ENCODE results near the gene HNRNPA1.
"Not testable (repeated sequence)": the region's sequence is repeated elsewhere in the genome, so short reads cannot be mapped to it uniquely, and the experiment has no call there.

Gene HNRNPA1

DNA sequence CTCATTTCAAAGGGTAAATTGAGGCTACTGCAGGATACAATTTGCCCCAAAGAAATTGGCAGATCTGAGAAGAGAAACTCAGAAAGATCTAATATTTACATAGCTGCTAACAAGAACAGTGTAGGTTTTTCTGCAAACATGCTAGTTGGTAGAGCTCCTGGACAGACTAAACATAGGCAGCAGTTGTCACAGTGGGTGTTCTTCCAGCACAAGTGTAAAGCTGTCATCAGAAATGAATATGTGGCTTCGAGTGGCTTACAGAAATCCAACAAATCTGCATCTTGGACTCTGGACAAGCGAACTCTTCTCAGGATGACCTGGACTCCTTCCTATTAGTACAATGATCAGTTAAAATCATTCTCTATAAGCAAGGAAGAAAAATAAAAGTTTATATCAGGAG is 6.5 kb upstream of the HNRNPA1 start:
- Histone ChIP-seq H3K4me1 (ENCODE audit: control insufficient read depth, insufficient read depth, low read length, poor library complexity, severe bottlenecking) (peaks cover 14% of the 10 kb centered on the region), H3K27me3 (replicated peaks; ENCODE audit: control insufficient read depth, insufficient read depth, low read length, poor library complexity, severe bottlenecking) (no peaks in the 10 kb centered on the region), H3K4me3 (ENCODE audit: insufficient read depth, low read depth, low read length, poor library complexity, severe bottlenecking) (no peak overlapping the region), H3K36me3 (ENCODE audit: control insufficient read depth, insufficient read depth, low read length) (peaks cover 9% of the 10 kb centered on the region), H3K27ac (ENCODE audit: insufficient read depth, low read length, poor library complexity, severe bottlenecking) (no peak overlapping the region), H3K9me3 (ENCODE audit: control insufficient read depth, low read length) (no peaks in the 10 kb centered on the region)
- DNase-seq: no peak

DNA sequence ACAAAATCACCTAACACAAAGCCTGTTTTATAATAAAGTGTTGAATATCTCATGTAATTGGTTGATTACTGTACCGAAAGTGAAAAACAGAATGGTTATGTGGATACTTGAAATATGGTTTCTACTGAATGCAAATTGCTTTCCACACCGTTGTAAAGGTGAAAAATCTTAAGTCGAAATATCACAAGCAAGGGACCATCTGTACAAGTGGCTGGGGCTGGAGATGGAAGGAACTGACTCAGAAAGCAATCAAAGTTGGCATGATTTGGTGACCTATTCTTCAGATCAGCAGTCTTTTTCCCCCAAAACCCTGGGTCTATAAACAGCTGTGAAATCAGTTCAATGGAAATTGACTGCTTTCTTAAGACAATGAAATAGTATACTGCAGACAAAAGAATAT is 4.2 kb upstream of the HNRNPA1 start:
- no peak for DNase-seq
- no peak overlapping the region for H3K27ac ChIP-seq (ENCODE audit: insufficient read depth, low read length, poor library complexity, severe bottlenecking)
- H3K9me3 ChIP-seq (ENCODE audit: control insufficient read depth, low read length): no peaks in the 10 kb centered on the region
- H3K4me3 ChIP-seq (ENCODE audit: insufficient read depth, low read depth, low read length, poor library complexity, severe bottlenecking): no peak overlapping the region
- H3K36me3 ChIP-seq (ENCODE audit: control insufficient read depth, insufficient read depth, low read length): peaks cover 10% of the 10 kb centered on the region
- H3K27me3 ChIP-seq (replicated peaks; ENCODE audit: control insufficient read depth, insufficient read depth, low read length, poor library complexity, severe bottlenecking): no peaks in the 10 kb centered on the region
- peaks cover 17% of the 10 kb centered on the region for H3K4me1 ChIP-seq (ENCODE audit: control insufficient read depth, insufficient read depth, low read length, poor library complexity, severe bottlenecking)

DNA sequence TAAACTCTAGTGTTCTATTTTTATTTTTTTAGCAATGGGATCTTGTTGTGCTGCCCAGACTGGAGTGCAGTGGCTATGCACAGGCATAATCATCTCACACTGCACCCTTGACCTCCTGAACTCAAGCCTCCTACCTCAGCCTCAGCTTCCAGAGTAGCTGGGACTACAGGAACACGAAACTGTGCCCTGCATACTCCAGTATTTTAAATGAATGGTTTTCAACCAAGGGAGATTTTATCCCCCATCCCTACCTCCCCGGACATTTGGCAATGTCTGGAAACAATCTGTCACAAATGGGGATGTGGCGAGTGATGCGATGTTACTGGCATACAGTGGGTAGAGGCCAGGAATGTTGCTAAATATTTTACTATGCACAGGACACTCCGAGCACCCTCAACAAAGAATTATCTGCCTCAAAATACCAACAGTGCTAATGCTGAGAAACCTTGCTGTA is 2.7 kb upstream of the HNRNPA1 start:
- H3K9me3 ChIP-seq (ENCODE audit: control insufficient read depth, low read length): no peaks in the 10 kb centered on the region
- H3K36me3 ChIP-seq (ENCODE audit: control insufficient read depth, insufficient read depth, low read length): peaks cover 25% of the 10 kb centered on the region
- no peak for DNase-seq
- H3K4me3 ChIP-seq (ENCODE audit: insufficient read depth, low read depth, low read length, poor library complexity, severe bottlenecking): no peak overlapping the region
- peak overlapping the region; percentile 96 for H3K27ac ChIP-seq (ENCODE audit: insufficient read depth, low read length, poor library complexity, severe bottlenecking)
- no peaks in the 10 kb centered on the region for H3K27me3 ChIP-seq (replicated peaks; ENCODE audit: control insufficient read depth, insufficient read depth, low read length, poor library complexity, severe bottlenecking)
- H3K4me1 ChIP-seq (ENCODE audit: control insufficient read depth, insufficient read depth, low read length, poor library complexity, severe bottlenecking): peaks cover 31% of the 10 kb centered on the region

DNA sequence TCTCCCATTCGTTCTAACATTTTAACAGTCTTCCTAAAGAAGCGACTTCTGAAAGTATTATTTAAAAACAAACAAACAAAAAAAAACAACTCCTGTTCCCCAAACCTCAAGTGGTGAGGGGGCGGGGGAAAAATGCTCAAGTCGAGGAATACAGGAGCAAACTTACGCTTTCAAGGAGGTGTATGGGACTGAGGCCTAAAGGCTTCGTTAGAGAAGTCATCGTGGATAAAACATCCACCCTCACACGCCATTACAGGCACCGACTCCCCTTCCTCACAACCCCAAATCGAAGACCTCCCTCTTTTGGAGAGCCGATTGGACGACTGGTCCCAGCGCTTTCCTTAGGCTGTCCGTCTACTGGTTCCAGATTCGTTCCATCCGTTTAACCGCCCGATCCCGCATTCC is 1.3 kb upstream of the HNRNPA1 start:
- Histone ChIP-seq H3K27me3 (replicated peaks; ENCODE audit: control insufficient read depth, insufficient read depth, low read length, poor library complexity, severe bottlenecking) (no peaks in the 10 kb centered on the region), H3K9me3 (ENCODE audit: control insufficient read depth, low read length) (no peaks in the 10 kb centered on the region), H3K4me3 (ENCODE audit: insufficient read depth, low read depth, low read length, poor library complexity, severe bottlenecking) (peak overlapping the region; percentile 85), H3K36me3 (ENCODE audit: control insufficient read depth, insufficient read depth, low read length) (peaks cover 29% of the 10 kb centered on the region), H3K27ac (ENCODE audit: insufficient read depth, low read length, poor library complexity, severe bottlenecking) (peak overlapping the region; percentile 96), H3K4me1 (ENCODE audit: control insufficient read depth, insufficient read depth, low read length, poor library complexity, severe bottlenecking) (peaks cover 42% of the 10 kb centered on the region)
- no peak for DNase-seq

DNA sequence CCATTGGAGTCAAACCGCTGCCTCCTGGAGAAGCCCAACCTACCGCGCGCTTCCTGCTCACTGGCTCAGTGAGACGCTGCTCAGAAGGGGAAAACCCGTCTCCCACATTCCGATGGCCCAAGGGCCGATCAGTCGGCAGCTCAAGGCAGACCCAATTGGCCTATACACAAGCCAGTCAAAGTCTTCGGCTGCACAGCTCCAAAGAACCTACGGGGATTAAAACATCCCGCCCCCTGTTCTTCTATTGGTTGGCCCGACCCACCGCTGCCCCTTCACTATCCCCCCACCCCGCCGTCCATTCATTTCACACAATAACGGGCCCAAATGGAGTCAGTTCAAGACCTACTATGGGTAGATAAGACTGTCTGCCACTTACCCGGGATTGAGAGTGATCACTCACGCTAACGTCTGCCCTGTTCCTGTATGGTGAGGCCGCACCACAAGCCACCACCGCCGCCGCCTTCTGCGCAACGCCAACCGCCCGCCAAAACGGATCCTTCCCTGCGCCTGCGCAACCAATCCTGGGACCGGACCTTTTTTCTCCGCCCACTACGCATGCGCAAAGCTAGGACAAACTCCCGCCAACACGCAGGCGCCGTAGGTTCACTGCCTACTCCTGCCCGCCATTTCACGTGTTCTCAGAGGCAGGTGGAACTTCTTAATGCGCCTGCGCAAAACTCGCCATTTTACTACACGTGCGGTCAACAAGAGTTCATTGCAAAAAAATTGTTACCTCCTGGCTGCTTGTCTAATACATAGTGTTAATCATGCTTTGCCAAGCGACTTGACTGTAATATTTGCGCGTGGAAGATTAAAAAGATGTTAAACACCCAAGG is 676 bp upstream of the HNRNPA1 start, which contains the start of gene CBX5:
CBX5 (minus strand) TSS at position 491 of the 836 bp plus-strand sequence. CDS start 22,472 bp downstream, outside the sequence.
- Histone ChIP-seq H3K36me3 (ENCODE audit: control insufficient read depth, insufficient read depth, low read length) (peaks cover 32% of the 10 kb centered on the region), H3K27me3 (replicated peaks; ENCODE audit: control insufficient read depth, insufficient read depth, low read length, poor library complexity, severe bottlenecking) (no peaks in the 10 kb centered on the region), H3K9me3 (ENCODE audit: control insufficient read depth, low read length) (no peaks in the 10 kb centered on the region), H3K27ac (ENCODE audit: insufficient read depth, low read length, poor library complexity, severe bottlenecking) (peak within 1 kb of the TSS; percentile 96), H3K4me1 (ENCODE audit: control insufficient read depth, insufficient read depth, low read length, poor library complexity, severe bottlenecking) (peaks cover 42% of the 10 kb centered on the region), H3K4me3 (ENCODE audit: insufficient read depth, low read depth, low read length, poor library complexity, severe bottlenecking) (peak within 1 kb of the TSS; percentile 85)
- DNase-seq: peak; percentile 99 to 100 (median 100)

DNA sequence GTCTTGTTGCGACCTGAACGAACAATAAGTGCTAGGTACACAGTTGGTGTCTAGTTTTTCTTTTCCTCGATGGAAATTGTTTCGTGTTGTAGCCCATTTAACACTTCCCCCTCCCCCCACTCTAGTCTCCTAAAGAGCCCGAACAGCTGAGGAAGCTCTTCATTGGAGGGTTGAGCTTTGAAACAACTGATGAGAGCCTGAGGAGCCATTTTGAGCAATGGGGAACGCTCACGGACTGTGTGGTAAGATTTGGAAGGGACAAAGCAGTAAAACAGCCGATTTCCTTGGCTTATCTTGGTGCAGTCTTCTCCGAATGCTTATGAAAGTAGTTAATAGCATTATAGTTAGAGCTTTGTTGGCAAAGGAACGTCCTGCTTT is 724 bp downstream of the HNRNPA1 start:
- H3K9me3 ChIP-seq (ENCODE audit: control insufficient read depth, low read length); DNase-seq; H3K27me3 ChIP-seq (replicated peaks; ENCODE audit: control insufficient read depth, insufficient read depth, low read length, poor library complexity, severe bottlenecking): not testable (repeated sequence)
- peaks cover 46% of the 10 kb centered on the region for H3K4me1 ChIP-seq (ENCODE audit: control insufficient read depth, insufficient read depth, low read length, poor library complexity, severe bottlenecking)
- peak overlapping the region; percentile 85 for H3K4me3 ChIP-seq (ENCODE audit: insufficient read depth, low read depth, low read length, poor library complexity, severe bottlenecking)
- peak overlapping the region; percentile 96 for H3K27ac ChIP-seq (ENCODE audit: insufficient read depth, low read length, poor library complexity, severe bottlenecking)
- peaks cover 45% of the 10 kb centered on the region for H3K36me3 ChIP-seq (ENCODE audit: control insufficient read depth, insufficient read depth, low read length)

DNA sequence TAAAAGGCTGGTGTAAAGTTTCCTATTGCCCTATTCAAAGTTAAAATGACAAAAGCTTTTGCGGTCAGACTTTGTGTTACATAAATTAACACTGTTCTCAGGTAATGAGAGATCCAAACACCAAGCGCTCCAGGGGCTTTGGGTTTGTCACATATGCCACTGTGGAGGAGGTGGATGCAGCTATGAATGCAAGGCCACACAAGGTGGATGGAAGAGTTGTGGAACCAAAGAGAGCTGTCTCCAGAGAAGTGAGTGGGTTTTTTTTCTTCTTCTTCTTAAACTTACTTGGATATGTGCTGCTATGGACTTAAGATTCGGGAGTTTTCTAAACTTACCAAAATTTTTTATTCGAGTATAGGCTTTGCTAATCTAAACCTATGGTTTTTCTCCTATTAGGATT is 1.2 kb downstream of the HNRNPA1 start:
- peaks cover 46% of the 10 kb centered on the region for H3K4me1 ChIP-seq (ENCODE audit: control insufficient read depth, insufficient read depth, low read length, poor library complexity, severe bottlenecking)
- H3K27me3 ChIP-seq (replicated peaks; ENCODE audit: control insufficient read depth, insufficient read depth, low read length, poor library complexity, severe bottlenecking); H3K9me3 ChIP-seq (ENCODE audit: control insufficient read depth, low read length); DNase-seq: not testable (repeated sequence)
- H3K36me3 ChIP-seq (ENCODE audit: control insufficient read depth, insufficient read depth, low read length): peaks cover 50% of the 10 kb centered on the region
- peak overlapping the region; percentile 96 for H3K27ac ChIP-seq (ENCODE audit: insufficient read depth, low read length, poor library complexity, severe bottlenecking)
- peak overlapping the region; percentile 85 for H3K4me3 ChIP-seq (ENCODE audit: insufficient read depth, low read depth, low read length, poor library complexity, severe bottlenecking)

DNA sequence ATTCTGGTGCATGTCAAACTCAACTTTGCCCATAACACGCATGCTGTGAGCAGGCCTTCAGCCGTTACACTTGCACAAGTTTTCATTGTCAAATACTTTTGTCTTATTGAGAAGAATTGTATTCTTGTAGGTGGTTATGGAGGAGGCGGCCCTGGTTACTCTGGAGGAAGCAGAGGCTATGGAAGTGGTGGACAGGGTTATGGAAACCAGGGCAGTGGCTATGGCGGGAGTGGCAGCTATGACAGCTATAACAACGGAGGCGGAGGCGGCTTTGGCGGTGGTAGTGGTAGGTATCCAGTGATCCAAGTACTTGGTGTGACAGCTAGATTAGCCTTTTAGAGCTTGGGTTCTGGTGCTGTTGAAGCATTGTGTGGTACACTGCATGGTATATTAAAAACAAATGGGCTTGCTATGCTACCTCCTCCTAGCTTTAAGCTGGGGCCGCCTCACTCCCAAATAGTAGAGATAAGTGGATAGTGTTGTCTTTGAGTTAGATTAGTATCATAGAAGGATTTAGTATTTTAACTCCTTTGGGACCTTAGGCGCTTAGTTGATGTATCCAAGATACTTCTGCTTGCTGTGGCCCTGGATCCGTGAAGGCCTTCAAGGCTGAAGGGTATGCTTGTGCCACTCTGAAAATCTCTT is 2.5 kb downstream of the HNRNPA1 start:
- Histone ChIP-seq H3K4me3 (ENCODE audit: insufficient read depth, low read depth, low read length, poor library complexity, severe bottlenecking) (no peak overlapping the region), H3K36me3 (ENCODE audit: control insufficient read depth, insufficient read depth, low read length) (peaks cover 63% of the 10 kb centered on the region), H3K27me3 (replicated peaks; ENCODE audit: control insufficient read depth, insufficient read depth, low read length, poor library complexity, severe bottlenecking) (no peaks in the 10 kb centered on the region), H3K27ac (ENCODE audit: insufficient read depth, low read length, poor library complexity, severe bottlenecking) (peak overlapping the region; percentile 52), H3K9me3 (ENCODE audit: control insufficient read depth, low read length) (no peaks in the 10 kb centered on the region), H3K4me1 (ENCODE audit: control insufficient read depth, insufficient read depth, low read length, poor library complexity, severe bottlenecking) (peaks cover 39% of the 10 kb centered on the region)
- DNase-seq: no peak

DNA sequence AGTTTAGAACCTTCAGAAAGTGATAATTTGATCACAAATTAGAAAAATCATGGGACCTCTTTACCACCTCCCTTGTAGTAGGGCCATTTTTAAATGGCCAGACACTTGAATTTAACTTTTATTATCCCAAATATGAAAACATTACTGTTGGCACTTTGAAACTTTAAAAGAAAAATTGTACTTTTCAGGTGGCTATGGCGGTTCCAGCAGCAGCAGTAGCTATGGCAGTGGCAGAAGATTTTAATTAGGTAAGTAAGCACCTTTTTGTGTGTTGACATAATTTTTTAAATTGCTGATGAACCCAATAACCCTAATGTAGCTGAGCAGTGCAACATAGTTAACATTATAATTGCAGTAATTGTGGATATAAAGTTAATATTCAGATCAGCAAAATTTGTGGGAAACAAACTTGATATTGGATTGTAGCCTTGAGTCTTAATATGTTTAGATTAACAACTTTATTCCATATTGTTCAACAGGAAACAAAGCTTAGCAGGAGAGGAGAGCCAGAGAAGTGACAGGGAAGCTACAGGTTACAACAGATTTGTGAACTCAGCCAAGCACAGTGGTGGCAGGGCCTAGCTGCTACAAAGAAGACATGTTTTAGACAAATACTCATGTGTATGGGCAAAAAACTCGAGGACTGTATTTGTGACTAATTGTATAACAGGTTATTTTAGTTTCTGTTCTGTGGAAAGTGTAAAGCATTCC is 3.7 kb downstream of the HNRNPA1 start:
- not testable (repeated sequence) for DNase-seq; H3K9me3 ChIP-seq (ENCODE audit: control insufficient read depth, low read length); H3K27me3 ChIP-seq (replicated peaks; ENCODE audit: control insufficient read depth, insufficient read depth, low read length, poor library complexity, severe bottlenecking); H3K4me3 ChIP-seq (ENCODE audit: insufficient read depth, low read depth, low read length, poor library complexity, severe bottlenecking)
- Histone ChIP-seq H3K4me1 (ENCODE audit: control insufficient read depth, insufficient read depth, low read length, poor library complexity, severe bottlenecking) (peaks cover 31% of the 10 kb centered on the region), H3K27ac (ENCODE audit: insufficient read depth, low read length, poor library complexity, severe bottlenecking) (peak overlapping the region; percentile 52), H3K36me3 (ENCODE audit: control insufficient read depth, insufficient read depth, low read length) (peaks cover 64% of the 10 kb centered on the region)

Measured in effector memory CD4-positive, alpha-beta T cell (primary cell).